PC-3 (cell line): ENCODE data around the gene CCDC185. TPM values are rescaled to one million over a fixed set of nuclear protein-coding genes. Genes with fewer than 3 reads are reported as not detected.

ENCODE experiments used
- ATAC-seq: fragments of 200-7000 bp; cut with Tn5 transposase; 2 replicates; pipeline ENCODE4 v1.9.1; 2020; ENCODE audit warnings: mild to moderate bottlenecking, moderate library complexity
- BruUV-seq: library from RNA; stranded (reverse); fragments of 400-500 nt; replicated peaks from 2 replicates; lab custom pipeline; 2021; lab: Mats Ljungman, UMichigan
- CTCF ChIA-PET: fragments of 300-600 bp; sonication (Branson Sonifier 250); formaldehyde crosslinking; loops from one replicate; lab custom pipeline; 2022; ENCODE audit warnings: antibody characterized with exemption; lab: Charles Lee
- POLR2A ChIA-PET: fragments of 300-600 bp; sonication (Branson Sonifier 250); formaldehyde crosslinking; loops from one replicate; lab custom pipeline; 2022; ENCODE audit warnings: antibody characterized with exemption; ENCODE audit not compliant: unreplicated experiment; lab: Charles Lee
- DNase-seq: peaks from one replicate; pipeline ENCODE4 v3.0.0-alpha.2; 2015
- H2AFZ ChIP-seq: fragments of 300-600 bp; sonication (generic); 2 replicates; pipeline ENCODE4 v1.6.0; 2016; ENCODE audit warnings: antibody characterized with exemption, low read length
- H3F3A ChIP-seq: fragments of 300-600 bp; sonication (generic); one replicate; pipeline ENCODE4 v1.6.0; 2017; ENCODE audit warnings: antibody characterized with exemption, low read length, control low read depth, mild to moderate bottlenecking; ENCODE audit not compliant: unreplicated experiment
- H3K27ac ChIP-seq: fragments of 300-600 bp; sonication (generic); 2 replicates; pipeline ENCODE4 v1.5.1; 2016; ENCODE audit warnings: mild to moderate bottlenecking, low read length
- H3K27me3 ChIP-seq: fragments of 300-600 bp; sonication (generic); 2 replicates; pipeline ENCODE4 v1.6.1; 2016; ENCODE audit warnings: low read length, mixed read lengths
- H3K36me3 ChIP-seq: fragments of 300-600 bp; sonication (generic); 2 replicates; pipeline ENCODE4 v1.6.1; 2016; ENCODE audit warnings: low read depth, mixed run types, low read length, mixed read lengths
- H3K4me1 ChIP-seq: fragments of 300-600 bp; sonication (generic); 2 replicates; pipeline ENCODE4 v1.5.1; 2016; ENCODE audit warnings: low read length; ENCODE audit not compliant: insufficient read depth
- H3K4me2 ChIP-seq: fragments of 300-600 bp; sonication (generic); 2 replicates; pipeline ENCODE4 v1.6.0; 2016; ENCODE audit warnings: low read length
- H3K4me3 ChIP-seq: fragments of 300-600 bp; sonication (generic); 2 replicates; pipeline ENCODE4 v1.5.1; 2016; ENCODE audit warnings: mild to moderate bottlenecking, low read length, mixed read lengths
- H3K79me2 ChIP-seq: fragments of 300-600 bp; sonication (generic); 2 replicates; pipeline ENCODE4 v1.6.1; 2017; ENCODE audit warnings: low read length, mixed read lengths
- H3K9ac ChIP-seq: fragments of 300-600 bp; sonication (generic); 2 replicates; pipeline ENCODE4 v1.6.0; 2016; ENCODE audit warnings: mild to moderate bottlenecking, low read length
- H3K9me2 ChIP-seq: fragments of 300-600 bp; sonication (generic); replicated peaks from 2 replicates; pipeline ENCODE4 v1.6.1; 2016; ENCODE audit warnings: mixed run types, low read length, mixed read lengths
- H3K9me3 ChIP-seq: fragments of 300-600 bp; sonication (generic); 2 replicates; pipeline ENCODE4 v1.6.1; 2016; ENCODE audit warnings: low read length, mixed read lengths
- H4K20me1 ChIP-seq: fragments of 300-600 bp; sonication (generic); 2 replicates; pipeline ENCODE4 v1.6.1; 2016; ENCODE audit warnings: low read length, mixed read lengths
- EZH2 ChIP-seq: fragments of 300-600 bp; sonication (generic); IDR thresholded peaks from one replicate; pipeline ENCODE4 v1.6.1; 2017; ENCODE audit warnings: antibody characterized with exemption, mild to moderate bottlenecking, low read length; ENCODE audit not compliant: unreplicated experiment
- EZH2phosphoT487 ChIP-seq: fragments of 300-600 bp; sonication (generic); IDR thresholded peaks from 2 replicates; pipeline ENCODE4 v1.6.1; 2018; ENCODE audit warnings: mild to moderate bottlenecking, antibody characterized with exemption, low read length, borderline replicate concordance
- intact Hi-C: fragments of 100-400 bp; cut with micrococcal nuclease; formaldehyde crosslinking; loops from 2 replicates; pipeline ENCODE4 v1.9.0; 2023
- total RNA-seq: library from RNA; depleted of rRNA; stranded (reverse); fragments of >200 nt; gene quantifications from 2 replicates; pipeline ENCODE4 v1.2.3, GENCODE V29; 2014
- TF ChIP-seq, protein P1 (sequence below): fragments of 300-600 bp; sonication (generic); conservative IDR thresholded peaks from 2 replicates; pipeline ENCODE4 v1.5.1; 2017; ENCODE audit warnings: antibody characterized with exemption, low read depth, mild to moderate bottlenecking, low read length

The CCDC185 gene
- total RNA-seq, 1 experiment from 2014 or later, result not detected

GRCh38 chr1:223350361-223350908 lies 42.8 kb upstream of the CCDC185 start:
- H3K9me2 ChIP-seq, result no peaks in the 10 kb centered on the region
- H4K20me1 ChIP-seq, result no peaks in the 10 kb centered on the region
- H3K4me1 ChIP-seq, result no peaks in the 10 kb centered on the region
- peaks cover 56% of the 10 kb centered on the region for H3K27me3 ChIP-seq
- no TSS peak for BruUV-seq
- H3K79me2 ChIP-seq, result no peaks in the 10 kb centered on the region
- H3K9ac ChIP-seq, result no peak overlapping the region
- ChIA-PET CTCF (no interaction called here), POLR2A (no interaction called here)
- H3K4me2 ChIP-seq, result no peak overlapping the region
- no peaks in the 10 kb centered on the region for H3K9me3 ChIP-seq
- H3K27ac ChIP-seq, result no peak overlapping the region
- DNase-seq (no peak), ATAC-seq (no peak)
- H3K4me3 ChIP-seq, result no peak overlapping the region
- H2AFZ ChIP-seq, result no peak overlapping the region
- no peak for TF ChIP-seq EZH2
- TF ChIP-seq EZH2phosphoT487, result no peak
- TF ChIP-seq, protein P1, sequence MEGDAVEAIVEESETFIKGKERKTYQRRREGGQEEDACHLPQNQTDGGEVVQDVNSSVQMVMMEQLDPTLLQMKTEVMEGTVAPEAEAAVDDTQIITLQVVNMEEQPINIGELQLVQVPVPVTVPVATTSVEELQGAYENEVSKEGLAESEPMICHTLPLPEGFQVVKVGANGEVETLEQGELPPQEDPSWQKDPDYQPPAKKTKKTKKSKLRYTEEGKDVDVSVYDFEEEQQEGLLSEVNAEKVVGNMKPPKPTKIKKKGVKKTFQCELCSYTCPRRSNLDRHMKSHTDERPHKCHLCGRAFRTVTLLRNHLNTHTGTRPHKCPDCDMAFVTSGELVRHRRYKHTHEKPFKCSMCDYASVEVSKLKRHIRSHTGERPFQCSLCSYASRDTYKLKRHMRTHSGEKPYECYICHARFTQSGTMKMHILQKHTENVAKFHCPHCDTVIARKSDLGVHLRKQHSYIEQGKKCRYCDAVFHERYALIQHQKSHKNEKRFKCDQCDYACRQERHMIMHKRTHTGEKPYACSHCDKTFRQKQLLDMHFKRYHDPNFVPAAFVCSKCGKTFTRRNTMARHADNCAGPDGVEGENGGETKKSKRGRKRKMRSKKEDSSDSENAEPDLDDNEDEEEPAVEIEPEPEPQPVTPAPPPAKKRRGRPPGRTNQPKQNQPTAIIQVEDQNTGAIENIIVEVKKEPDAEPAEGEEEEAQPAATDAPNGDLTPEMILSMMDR, result no peak
- no peaks in the 10 kb centered on the region for H3F3A ChIP-seq
- intact Hi-C loops, result no loop called here
- H3K36me3 ChIP-seq, result no peaks in the 10 kb centered on the region

GRCh38 chr1:223352944-223353343 lies 40.3 kb upstream of the CCDC185 start:
- H3K36me3 ChIP-seq, result no peaks in the 10 kb centered on the region
- H3K4me1 ChIP-seq, result no peaks in the 10 kb centered on the region
- no peaks in the 10 kb centered on the region for H3K9me2 ChIP-seq
- no peak overlapping the region for H3K4me2 ChIP-seq
- ATAC-seq (no peak), DNase-seq (no peak)
- H3K4me3 ChIP-seq, result no peak overlapping the region
- no peak overlapping the region for H3K27ac ChIP-seq
- no peak overlapping the region for H3K9ac ChIP-seq
- peaks cover 70% of the 10 kb centered on the region for H3K27me3 ChIP-seq
- no peaks in the 10 kb centered on the region for H3F3A ChIP-seq
- ChIA-PET CTCF (no interaction called here), POLR2A (no interaction called here)
- TF ChIP-seq EZH2 (no peak), EZH2phosphoT487 (no peak)
- TF ChIP-seq, protein P1, result no peak
- no TSS peak for BruUV-seq
- no peak overlapping the region for H2AFZ ChIP-seq
- H4K20me1 ChIP-seq, result no peaks in the 10 kb centered on the region
- H3K9me3 ChIP-seq, result no peaks in the 10 kb centered on the region
- no peaks in the 10 kb centered on the region for H3K79me2 ChIP-seq
- intact Hi-C loops, result no loop called here

- intact Hi-C loops, result no loop called here
- Histone ChIP-seq H3K4me2 (no peak overlapping the region), H3K9me2 (no peaks in the 10 kb centered on the region), H3K36me3 (no peaks in the 10 kb centered on the region), H3K9ac (no peak overlapping the region), H4K20me1 (no peaks in the 10 kb centered on the region), H3K4me3 (no peak overlapping the region), H3K9me3 (no peaks in the 10 kb centered on the region), H3K4me1 (no peaks in the 10 kb centered on the region), H3K27ac (no peak overlapping the region), H3K79me2 (no peaks in the 10 kb centered on the region), H2AFZ (no peak overlapping the region), H3K27me3 (peaks cover 80% of the 10 kb centered on the region), H3F3A (no peaks in the 10 kb centered on the region)
- no peak for DNase-seq
- TF ChIP-seq, protein P1, result no peak
- no peak for TF ChIP-seq EZH2phosphoT487
- TF ChIP-seq EZH2, result no peak
- no peak for ATAC-seq
- no TSS peak for BruUV-seq
- POLR2A ChIA-PET, result no interaction called here
- CTCF ChIA-PET, result interaction anchor here (0.6 to 0.7 kb wide), 2 partner anchors 10 to 220 kb away, joined by 6 to 8 read pairs; partner anchors contain the start of gene SUSD4
Measured at GRCh38 chr1:223353939-223354338, 39.3 kb upstream of the CCDC185 start.
